GM21526 (cell line): Measurements from ENCODE around the gene AP2M1.
"Not testable (repeated sequence)": the region's sequence is repeated elsewhere in the genome, so short reads cannot be mapped to it uniquely, and the experiment has no call there.

Source experiments
- ATAC-seq: cut with Tn5 transposase; IDR thresholded peaks from one replicate; pipeline ENCODE4 v1.9.1; 2021; ENCODE audit warnings: moderate library complexity; ENCODE audit not compliant: unreplicated experiment, low FRiP score

AP2M1 gene

DNA sequence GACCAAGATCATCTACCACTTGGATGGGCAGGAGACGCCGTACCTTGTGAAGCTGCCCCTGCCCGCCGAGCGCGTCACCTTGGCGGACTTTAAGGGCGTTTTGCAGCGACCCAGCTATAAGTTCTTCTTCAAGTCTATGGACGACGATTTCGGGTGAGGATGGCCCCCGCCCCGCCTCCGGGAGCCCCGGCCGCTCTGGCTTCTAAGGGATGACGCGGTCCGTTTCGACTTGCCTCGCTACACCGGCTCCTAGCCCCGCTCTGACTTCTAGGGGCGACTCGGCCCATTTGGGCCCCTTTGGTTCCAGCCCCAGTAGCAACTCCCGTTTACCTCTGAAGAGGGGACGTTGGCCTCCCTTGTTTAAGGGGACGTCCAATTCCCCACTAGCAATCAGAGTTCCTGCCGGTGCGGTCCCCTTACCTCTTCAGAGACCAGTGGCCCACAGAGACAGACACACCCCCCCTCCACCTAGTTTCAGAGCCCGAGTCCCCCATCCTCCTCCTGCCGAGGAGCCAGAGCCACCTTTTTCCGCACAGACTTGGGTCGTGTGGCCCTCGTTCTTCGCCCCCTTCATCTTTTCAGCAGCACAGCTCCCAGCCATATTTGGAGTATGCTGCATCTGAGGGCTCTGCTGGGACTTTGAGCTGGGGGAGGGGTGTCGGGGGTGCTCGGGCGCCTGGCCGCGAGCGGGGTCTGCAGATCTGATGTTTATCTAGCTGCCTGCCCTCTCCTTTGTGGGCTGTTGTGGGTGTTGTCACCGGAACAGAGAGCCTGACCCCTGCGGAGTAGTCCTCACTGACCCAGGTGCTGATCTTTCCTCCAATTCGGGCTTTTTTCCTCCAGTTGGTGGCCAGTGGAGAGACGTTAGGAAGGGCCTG, 18.8 kb upstream of the AP2M1 start:
- no peak for ATAC-seq

DNA sequence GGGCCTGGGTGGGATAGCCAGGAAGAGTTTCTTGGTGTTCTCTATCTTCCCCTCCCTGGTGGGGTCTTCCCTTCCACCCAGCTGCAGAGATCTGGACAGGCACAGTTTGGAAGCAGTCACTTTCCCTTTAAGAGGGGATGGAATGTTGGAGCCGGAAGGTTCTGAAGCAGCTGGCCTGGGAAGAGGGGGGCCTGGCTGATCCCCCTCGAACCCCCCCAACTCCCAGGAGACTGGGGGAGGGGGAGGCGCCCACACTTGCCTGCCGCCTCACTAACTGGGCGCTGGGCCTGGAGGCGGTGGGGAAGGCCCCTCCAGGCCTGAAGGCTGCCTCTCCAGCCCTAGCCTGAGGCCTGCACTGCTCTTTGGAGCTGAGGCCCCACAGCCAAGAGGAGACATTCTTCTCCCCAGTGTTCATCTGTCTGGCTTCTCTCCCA, 18.1 kb upstream of the AP2M1 start:
- no peak for ATAC-seq

DNA sequence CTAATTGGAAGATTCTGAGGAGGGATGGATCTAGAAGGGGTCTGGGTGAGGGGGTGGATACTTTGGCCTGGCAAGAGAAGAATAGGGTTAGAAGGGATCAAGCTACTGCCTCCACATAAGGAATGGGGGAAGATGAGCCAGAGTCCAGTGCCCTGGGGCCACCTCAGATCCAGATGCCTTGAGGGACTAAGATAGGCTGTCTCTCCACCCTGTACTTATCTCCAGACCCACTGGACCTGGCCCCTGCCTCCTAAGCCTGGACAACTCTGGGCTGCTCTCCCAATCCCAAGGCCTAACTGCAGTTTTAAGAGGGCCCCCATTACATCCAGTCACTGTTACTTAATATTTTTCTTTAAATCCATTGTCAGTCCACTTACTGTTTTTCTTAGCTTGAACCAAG, 17.4 kb upstream of the AP2M1 start:
- ATAC-seq, result no peak

DNA sequence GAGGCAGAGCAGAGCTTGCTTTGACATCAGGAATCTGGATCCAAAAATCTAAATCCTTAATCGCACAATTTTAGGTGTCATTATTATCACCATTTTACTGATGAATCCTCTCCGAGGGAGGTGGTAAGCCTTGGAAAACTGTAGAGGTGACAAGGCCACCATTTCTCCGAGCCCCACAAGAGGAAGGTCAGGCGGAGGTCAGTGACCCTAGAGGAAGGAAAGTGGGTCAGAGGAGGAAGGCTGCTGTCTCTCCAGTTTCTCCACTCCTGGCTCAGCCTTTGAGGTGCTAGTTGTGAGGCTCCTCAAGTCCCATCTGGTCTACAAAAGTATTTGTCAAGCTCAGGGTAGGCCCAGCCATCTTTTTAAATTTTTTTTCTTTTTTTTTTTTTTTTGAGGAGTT, 16.3 kb upstream of the AP2M1 start:
- ATAC-seq, result no peak

DNA sequence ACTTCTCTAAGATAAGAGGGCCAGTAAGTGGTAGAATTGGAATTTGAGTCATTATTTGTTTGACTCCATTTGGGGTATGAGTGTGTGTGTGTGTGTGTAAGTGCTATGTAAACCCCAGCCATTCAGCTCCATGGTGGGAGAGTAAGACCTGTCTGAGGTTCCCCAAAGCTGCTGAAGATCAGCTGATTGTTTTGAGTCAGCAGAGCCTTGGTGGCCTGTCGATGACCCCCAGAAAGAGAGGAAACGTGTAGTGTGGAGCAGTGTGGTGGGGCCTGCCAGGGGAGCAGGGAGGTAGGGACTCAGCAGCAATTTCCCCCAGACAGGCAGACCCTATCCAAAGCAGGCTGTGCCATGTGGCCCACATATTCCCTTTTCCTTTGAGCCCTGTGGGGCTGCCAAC, 14.2 kb upstream of the AP2M1 start:
- ATAC-seq, result no peak

DNA sequence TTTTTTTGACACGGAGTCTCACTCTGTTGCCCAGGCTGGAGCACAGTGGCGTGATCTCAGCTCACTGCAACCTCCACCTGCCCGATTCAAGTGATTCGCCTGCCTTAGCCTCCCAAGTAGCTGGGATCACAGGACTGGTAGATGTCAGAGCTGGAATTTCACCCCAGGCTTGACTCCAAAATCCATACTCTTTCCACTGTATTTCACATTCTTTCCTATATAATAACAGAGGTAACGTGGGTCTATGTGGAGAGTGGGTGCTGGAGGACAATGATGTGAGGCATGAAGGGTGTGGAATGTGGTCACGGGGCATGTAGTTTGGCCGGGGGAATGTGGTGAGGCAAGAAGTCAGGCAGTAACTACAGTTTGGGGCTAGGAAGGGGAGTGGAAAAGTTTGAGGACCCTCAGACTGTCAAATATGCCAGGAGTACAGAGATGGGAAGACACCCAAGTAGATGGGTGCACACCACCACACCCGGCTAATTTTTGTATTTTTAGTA, 12.0 kb upstream of the AP2M1 start:
- ATAC-seq, result not testable (repeated sequence)

DNA sequence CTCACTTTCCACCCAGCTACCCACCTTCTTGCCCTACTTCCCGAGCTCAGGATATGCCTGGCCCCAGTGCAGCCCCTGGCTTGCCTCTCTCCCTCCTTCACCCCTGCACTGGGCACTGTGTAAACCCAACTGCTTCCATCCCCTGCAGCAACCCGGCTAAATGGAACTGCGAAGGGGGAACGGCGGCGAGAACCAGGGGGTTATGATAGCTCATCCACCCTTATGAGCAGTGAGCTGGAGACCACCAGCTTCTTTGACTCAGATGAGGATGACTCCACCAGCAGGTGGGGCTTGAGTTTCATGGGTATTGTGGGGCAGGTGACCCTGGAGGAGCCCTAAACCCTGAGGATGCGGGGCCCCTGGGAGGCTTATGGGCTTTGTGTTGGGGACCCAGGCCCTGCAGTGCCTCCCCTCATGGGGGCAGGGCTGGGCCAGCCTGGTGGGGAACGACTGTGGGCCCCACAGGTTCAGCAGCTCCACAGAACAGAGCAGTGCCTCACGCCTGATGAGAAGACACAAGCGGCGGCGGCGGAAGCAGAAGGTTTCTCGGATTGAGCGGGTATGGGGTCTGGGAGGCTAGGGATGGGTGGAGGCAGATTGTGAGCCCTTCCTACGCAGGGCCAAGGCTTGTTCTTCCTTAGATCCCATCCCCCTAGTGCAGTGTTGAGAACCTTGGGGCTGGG, 9.9 kb upstream of the AP2M1 start:
- ATAC-seq, result no peak

DNA sequence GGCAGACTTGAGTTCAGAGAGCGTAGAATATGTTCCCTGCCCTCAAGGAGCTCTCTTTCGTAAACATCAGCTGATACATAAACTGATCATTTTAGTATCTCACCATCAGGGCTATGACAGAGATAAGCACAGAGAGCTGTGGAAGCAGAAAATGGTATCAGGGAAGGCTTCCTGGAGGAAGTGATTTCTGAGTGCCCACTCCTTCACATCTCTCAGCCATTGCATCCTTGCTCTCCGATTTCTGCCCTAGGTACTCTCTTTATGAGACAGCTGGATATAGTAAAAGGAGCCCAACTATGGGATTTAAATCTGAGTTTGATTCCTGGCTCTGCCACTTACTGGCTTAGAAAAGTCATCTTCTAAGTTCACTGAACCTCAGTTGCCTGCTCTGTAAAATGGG, 9.1 kb upstream of the AP2M1 start:
- no peak for ATAC-seq

DNA sequence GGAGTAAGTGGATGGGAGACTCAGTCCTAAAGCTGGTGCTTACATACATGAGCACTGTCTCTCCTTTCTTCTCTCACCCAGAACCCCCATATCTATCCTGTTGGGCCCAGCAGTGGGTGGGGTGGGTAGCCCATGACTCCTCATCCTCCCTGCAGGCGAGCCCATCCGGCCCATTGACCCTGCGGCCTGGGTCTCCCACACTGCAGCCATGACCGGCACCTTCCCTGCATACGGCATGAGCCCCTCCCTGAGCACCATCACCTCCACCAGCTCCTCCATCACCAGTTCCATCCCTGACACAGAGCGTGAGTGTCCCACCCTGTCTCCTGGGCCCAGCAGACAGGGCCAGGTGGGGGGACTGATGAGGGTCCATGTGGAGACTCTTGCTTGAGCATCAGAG, 8.0 kb upstream of the AP2M1 start:
- no peak for ATAC-seq

DNA sequence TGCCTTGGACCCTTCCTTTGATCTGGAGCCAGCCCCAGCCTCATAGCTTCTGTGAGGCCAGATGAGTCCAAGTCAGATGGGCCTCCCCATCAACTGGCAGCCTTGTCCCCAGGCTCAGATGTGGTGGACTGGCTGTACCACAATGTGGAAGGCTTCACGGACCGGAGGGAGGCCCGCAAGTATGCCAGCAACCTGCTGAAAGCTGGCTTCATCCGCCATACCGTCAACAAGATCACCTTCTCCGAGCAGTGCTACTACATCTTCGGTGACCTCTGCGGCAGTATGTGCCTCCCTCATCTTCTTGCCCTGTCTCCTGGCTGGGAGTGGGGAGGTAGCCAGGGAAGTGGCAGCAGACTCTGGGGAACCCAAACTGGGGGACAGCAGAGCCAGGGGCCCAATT, 6.9 kb upstream of the AP2M1 start:
- no peak for ATAC-seq

DNA sequence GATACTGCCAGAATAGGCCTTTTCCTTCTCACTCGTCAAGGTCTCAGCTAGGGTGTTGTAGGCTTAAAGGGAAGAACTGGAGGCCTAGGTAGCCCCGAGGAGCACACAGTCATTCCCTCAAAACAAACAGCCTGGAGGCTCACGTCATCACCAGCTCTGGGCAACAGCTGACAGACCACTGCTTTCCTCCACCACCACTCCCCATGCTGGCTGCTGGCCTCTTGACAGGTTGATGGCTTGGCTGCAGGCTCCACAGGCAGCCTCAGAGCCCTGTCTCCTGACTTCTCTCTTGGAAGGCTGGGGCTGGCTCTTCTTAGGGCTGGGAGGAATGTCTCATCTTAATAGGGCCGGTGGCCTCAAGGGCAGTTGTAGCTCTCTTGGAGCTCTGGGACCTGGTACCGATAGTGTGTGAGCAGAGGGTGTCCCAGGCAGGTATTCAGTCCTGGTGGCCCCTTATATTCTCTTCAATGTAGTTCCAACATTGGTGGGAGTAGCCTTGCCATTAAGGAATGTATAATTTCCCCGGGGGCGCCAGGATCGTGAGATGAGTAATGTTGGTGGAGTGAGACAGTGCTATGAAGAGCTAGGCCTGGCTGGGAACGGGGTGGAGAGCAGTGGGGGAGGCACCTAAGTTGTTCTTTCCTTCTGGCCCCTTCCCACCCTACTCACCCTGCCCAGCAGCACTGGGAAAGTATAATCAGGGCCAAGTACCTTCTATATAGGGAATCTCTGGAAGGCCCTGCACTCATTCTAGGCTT, 6.1 kb upstream of the AP2M1 start:
- ATAC-seq, result no peak

DNA sequence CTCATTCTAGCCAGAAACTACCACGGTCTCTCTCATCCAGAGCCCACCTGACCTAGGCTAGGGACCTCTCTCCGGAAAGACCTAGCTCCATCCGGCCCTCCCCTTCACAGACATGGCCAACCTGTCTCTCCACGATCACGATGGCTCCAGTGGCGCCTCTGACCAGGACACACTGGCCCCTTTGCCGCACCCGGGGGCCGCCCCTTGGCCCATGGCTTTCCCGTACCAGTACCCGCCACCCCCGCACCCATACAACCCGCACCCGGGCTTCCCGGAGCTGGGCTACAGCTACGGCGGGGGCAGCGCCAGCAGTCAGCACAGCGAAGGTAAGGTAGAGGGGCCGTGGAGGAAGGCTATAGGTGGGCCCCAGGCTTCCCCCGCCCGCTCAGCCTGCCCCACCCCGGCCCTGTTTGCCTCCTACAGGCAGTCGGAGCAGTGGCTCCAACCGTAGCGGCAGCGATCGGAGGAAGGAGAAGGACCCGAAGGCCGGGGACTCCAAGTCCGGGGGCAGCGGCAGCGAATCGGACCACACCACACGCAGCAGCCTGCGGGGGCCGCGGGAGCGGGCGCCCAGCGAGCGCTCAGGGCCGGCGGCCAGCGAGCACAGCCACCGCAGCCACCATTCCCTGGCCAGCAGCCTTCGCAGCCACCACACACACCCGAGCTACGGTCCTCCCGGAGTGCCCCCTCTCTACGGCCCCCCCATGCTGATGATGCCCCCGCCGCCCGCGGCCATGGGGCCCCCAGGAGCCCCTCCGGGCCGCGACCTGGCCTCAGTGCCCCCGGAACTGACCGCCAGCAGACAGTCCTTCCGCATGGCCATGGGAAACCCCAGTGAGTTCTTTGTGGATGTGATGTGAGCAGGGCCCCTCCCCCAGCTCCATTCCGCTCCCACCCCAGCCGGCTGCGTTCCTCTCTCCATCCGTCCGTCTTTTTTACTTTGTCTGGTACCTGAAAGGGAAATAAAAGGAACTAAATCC, 4.5 kb upstream of the AP2M1 start:
- no peak for ATAC-seq

DNA sequence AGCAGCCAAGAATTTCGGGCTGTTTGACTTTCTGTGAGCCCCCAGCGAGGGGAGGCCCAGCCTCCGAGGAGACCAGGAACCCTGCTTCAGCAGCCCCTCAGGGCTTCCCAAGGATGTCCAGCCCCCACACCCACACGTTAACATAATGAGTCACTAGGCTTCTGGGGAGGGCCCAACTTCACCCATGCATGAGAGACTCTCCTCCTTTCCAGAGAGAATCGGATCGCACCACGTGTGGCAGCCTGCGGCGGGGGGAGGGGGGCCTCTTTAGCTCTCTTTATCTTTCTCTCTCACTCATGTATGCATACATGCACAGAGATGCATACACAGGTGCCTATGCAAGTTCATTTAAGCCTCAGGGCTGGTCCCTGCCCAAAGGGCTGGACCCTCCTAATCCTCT, 3.1 kb upstream of the AP2M1 start:
- no peak for ATAC-seq

DNA sequence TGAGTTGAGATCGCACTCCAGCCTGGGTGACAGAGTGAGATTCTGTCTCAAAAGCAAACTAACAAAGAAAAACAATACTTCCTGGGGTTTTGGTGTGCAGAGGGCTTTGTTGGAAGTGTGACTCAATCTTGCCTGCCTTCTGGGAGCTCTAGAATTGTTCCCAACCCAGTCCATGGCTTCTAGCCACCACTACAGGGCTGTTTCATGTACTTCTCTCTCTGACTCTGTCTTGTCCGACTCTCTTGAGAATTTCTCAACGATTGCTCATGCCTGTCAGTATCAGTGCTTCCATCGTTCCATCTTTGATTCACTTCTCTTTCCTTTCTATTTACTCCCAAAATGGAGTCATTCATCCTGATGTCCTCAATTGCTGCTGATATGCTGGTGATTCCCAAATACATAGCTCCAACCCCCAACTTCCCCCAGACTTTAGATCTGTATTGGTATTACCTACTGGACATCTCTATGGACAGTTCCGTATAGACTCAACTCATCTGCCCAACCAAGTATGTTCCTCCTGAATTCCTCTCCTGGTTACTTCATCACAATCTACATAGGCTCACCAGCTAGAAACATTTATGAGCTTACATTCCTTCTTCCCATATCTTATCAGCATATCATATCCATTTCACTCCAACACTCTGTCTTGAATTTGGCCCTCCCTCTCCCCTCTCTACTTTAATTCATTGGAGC, 1.8 kb upstream of the AP2M1 start:
- ATAC-seq, result no peak

DNA sequence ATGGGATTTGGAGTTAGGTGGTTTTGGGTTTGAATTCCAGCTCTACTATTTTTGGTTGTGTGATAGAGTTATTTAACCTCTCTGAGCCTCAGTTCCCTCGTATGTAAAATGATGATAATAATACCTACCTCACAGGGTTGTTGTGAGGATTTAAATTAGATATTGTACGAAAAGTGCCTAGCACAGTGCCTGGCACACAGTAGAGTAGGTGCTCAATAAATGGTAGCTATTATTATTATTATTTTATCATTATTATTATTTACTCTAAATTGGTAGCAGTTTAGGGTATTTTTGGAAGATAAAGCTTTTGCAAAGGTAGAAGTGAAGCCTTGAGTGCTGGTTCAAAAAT, 1.3 kb upstream of the AP2M1 start:
- no peak for ATAC-seq

DNA sequence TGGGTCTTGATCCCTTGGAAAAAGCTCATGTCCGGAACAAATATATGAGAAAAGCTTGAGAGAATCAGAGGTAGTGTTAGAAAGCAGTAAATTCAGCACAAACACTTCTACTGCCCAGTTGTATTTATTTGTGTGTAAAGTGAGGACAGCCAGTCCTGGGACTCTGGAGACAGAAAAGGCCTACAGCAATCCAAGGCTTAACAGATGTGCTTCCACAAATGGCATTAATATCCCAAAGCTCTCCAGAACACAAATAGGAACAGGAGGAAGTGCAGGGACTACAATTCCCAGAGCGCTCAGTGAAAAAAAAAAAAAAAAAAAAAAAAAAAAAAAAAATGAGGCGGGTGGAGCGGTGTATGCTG, 390 bp upstream of the AP2M1 start:
- no peak for ATAC-seq

DNA sequence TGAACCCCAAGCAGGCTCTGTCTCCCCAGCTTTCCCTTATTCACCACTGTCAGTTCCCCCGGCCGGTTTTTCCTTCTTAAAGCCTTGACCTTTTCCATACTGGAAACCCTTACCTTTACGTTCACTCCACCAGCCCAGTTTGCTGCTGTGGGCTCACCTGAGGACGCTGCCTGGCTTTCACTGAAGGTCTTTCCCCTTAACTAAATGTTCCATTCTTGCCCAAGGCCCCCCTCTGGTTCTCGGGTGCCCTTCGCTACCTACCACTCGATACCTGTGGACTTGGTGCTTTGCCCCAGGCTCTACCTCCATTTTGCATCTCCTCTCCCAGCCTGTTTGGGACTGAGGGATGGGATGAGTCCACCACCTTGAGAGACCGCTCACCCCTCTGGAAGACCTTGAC, 851 bp downstream of the AP2M1 start:
- ATAC-seq, result no peak

DNA sequence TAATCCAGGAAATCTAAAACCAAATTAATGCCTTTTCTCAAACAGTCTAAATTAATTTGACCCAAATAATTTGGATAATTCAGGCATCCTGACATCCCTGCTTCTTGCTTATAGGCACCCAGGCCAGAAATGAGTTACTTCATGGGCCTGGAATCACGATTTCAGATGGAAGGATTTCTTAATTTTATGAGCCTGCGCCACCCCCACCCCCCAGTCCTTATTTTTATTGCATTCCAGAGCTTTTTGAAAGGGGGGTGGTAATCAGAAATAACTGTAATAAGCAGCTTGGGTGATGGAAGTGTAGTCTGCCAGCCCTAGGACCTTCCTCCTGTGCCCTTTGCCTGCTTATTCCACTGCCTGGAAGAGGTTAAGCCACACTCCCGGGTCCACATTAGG, 1.3 kb downstream of the AP2M1 start:
- no peak for ATAC-seq
